K562 (cell line): Measurements from ENCODE around the gene PDZD8. TPM values are rescaled to one million over a fixed set of nuclear protein-coding genes. Genes with fewer than 3 reads are reported as not detected.
A peak's percentile ranks its signal among the peaks of the same experiment; 100 is the strongest.

Experiments
- ETS2 ChIP-seq: IDR thresholded peaks from 2 replicates; pipeline ENCODE4 v1.6.1; 2016; ENCODE audit warnings: borderline replicate concordance, missing genetic modification characterization, mild to moderate bottlenecking, moderate library complexity, missing compliant biosample characterization; ENCODE audit not compliant: poor library complexity, severe bottlenecking
- NR0B1 ChIP-seq: fragments of 450-650 bp; IDR thresholded peaks from one replicate; pipeline ENCODE4 v1.6.1; 2018; ENCODE audit warnings: mild to moderate bottlenecking, moderate library complexity; ENCODE audit not compliant: partially characterized antibody
- NR2C1 ChIP-seq, 2 experiments: fragments of 450-650 bp; IDR thresholded peaks; 2 replicates each; pipeline ENCODE4 v1.6.1; 2017; ENCODE audit warnings: mild to moderate bottlenecking in 2 of 2, antibody characterized with exemption in 1 of 2, inconsistent platforms in 1 of 2, missing compliant biosample characterization in 1 of 2, missing genetic modification characterization in 1 of 2
- NR2F6 ChIP-seq: fragments of 450-650 bp; formaldehyde crosslinking; IDR thresholded peaks from 2 replicates; pipeline ENCODE4 v1.4.0; 2020; ENCODE audit warnings: mild to moderate bottlenecking
- PCBP1 ChIP-seq: fragments of 200-400 bp; formaldehyde crosslinking; IDR thresholded peaks from 2 replicates; pipeline ENCODE4 v1.6.1; 2018; ENCODE audit warnings: mild to moderate bottlenecking, low read depth, low read length; ENCODE audit not compliant: poor library complexity, severe bottlenecking
- PHB2 ChIP-seq: fragments of 450-650 bp; IDR thresholded peaks from 2 replicates; pipeline ENCODE4 v1.6.1; 2017; ENCODE audit warnings: low read depth
- RBFOX2 ChIP-seq: fragments of 200-400 bp; formaldehyde crosslinking; IDR thresholded peaks from 2 replicates; pipeline ENCODE4 v1.6.1; 2017; ENCODE audit warnings: low read depth, mild to moderate bottlenecking, low read length, moderate library complexity
- RBM17 ChIP-seq: fragments of 200-400 bp; formaldehyde crosslinking; IDR thresholded peaks from 2 replicates; pipeline ENCODE4 v1.6.1; 2017; ENCODE audit warnings: low read depth, mild to moderate bottlenecking, low read length, borderline replicate concordance
- REST ChIP-seq, 2 experiments: fragments of 450-650 bp; formaldehyde crosslinking in 1 of 2; IDR thresholded peaks; 2 replicates each; pipeline versions ENCODE4 v1.4.0 to v1.6.1; 2014 to 2020; ENCODE audit warnings: mild to moderate bottlenecking in 2 of 2, borderline replicate concordance in 1 of 2, low read depth in 1 of 2
- THRAP3 ChIP-seq: fragments of 450-650 bp; IDR thresholded peaks from 2 replicates; pipeline ENCODE4 v1.6.1; 2016; ENCODE audit warnings: mild to moderate bottlenecking, inconsistent platforms, borderline replicate concordance
- ZHX1 ChIP-seq: fragments of 150-350 bp; conservative IDR thresholded peaks from 2 replicates; pipeline ENCODE4 v1.6.1; 2014; ENCODE audit warnings: low read length
- ZNF121 ChIP-seq: sonication (generic); formaldehyde crosslinking; conservative IDR thresholded peaks from 2 replicates; pipeline ENCODE4 v1.8.0; 2022; ENCODE audit warnings: missing genetic modification reagents
- ZNF146 ChIP-seq: IDR thresholded peaks from one replicate; pipeline ENCODE4 v1.6.1; 2018; ENCODE audit warnings: missing compliant biosample characterization; ENCODE audit not compliant: unreplicated experiment
- ZNF444 ChIP-seq: fragments of 250-450 bp; sonication (Bioruptor Pico); IDR thresholded peaks from 2 replicates; pipeline ENCODE4 v1.4.0; 2020; ENCODE audit warnings: mild to moderate bottlenecking, moderate library complexity
- polyA plus RNA-seq, 8 experiments: library from polyadenylated mRNA; depleted of rRNA in 4 of 8; stranded (reverse) in 5 of 8; unstranded in 3 of 8; fragments of >200 nt; fragmentation: Nextera tagmentation in 2 of 8; fragmentation: Illumina TruSeq in 1 of 8; extraction: Ambion mirVana in 2 of 8; extraction: Trizol in 1 of 8; gene quantifications; 2 replicates each; pipeline versions ENCODE4 v1.2.1 to v1.2.3, GENCODE V29; 2011 to 2014; ENCODE audit warnings: inconsistent platforms in 1 of 8, missing spikeins in 1 of 8
- total RNA-seq, 7 experiments: library from RNA; depleted of rRNA in 6 of 7; stranded (reverse); fragments of >200 nt in 6 of 7; fragmentation: Illumina TruSeq in 2 of 7; extraction: Trizol in 2 of 7; gene quantifications; 2 replicates each; pipeline versions ENCODE4 v1.2.1 to v1.2.3, GENCODE V29; 2011 to 2021; ENCODE audit warnings: low replicate concordance in 1 of 7

The PDZD8 gene
- total and polyA plus RNA-seq, 9 of the 15 experiments (the other 6 are each of a cell fraction or from before 2014, with no cell fraction given) = 5.5 to 53.4 (median 36.8) TPM

GRCh38 chr10:117375360-117376178, at the start of gene PDZD8 (continued):
- TF ChIP-seq RBM17 = no peak
- no peak for TF ChIP-seq REST (IDR thresholded peaks at IDR 0.05; ENCODE audit: borderline replicate concordance)
- TF ChIP-seq REST (CRISPR knock-in tag; IDR thresholded peaks at IDR 0.05; ENCODE audit: low read depth) = peak; percentile 11; the same call in 1 of the 2 replicates
- TF ChIP-seq PHB2 = no peak
- no peak for TF ChIP-seq ETS2 (tag)
- no peak for TF ChIP-seq ZNF146 (CRISPR knock-in tag)
- TF ChIP-seq RBFOX2 = peak; percentile 89
- no peak for TF ChIP-seq NR0B1
- no peak for TF ChIP-seq ZNF121 (CRISPR knock-in tag)
- no peak for TF ChIP-seq PCBP1
- no peak for TF ChIP-seq ZNF444 (CRISPR knock-in tag)
- TF ChIP-seq ZHX1 = no peak
- no peak for TF ChIP-seq THRAP3
- no peak for TF ChIP-seq NR2F6 (CRISPR knock-in tag)
- no peak for TF ChIP-seq NR2C1 (IDR thresholded peaks at IDR 0.05)
- TF ChIP-seq NR2C1 (tag; IDR thresholded peaks at IDR 0.05) = no peak
